Upper lobe of left lung (tissue), 6 donors: ENCODE measurements around the gene CLMN. TPM values are rescaled to one million over a fixed set of nuclear protein-coding genes. Genes with fewer than 3 reads are reported as not detected.

Experiments used
- ATAC-seq, 2 donors: fragments of 200-7000 bp; cut with Tn5 transposase; one replicate each; pipeline ENCODE4 v1.9.1; 2022; ENCODE audit warnings: mild to moderate bottlenecking in 2 of 2, moderate library complexity in 2 of 2; ENCODE audit not compliant: low FRiP score in 2 of 2
- DNase-seq, 2 donors: peaks; one replicate each; pipeline ENCODE4 v3.0.0-alpha.2; 2019 to 2020
- H3K27ac ChIP-seq, 4 donors: fragments of 200-600 bp; sonication (generic); one replicate each; pipeline ENCODE4 v1.5.1; 2016 to 2019
- H3K27me3 ChIP-seq, 4 donors: fragments of 200-600 bp; sonication (generic); one replicate each; pipeline ENCODE4 v1.5.1; 2017 to 2019
- H3K36me3 ChIP-seq, 4 donors: fragments of 200-600 bp; sonication (generic); one replicate each; pipeline ENCODE4 v1.5.1; 2016 to 2019
- H3K4me1 ChIP-seq, 4 donors: fragments of 200-600 bp; sonication (generic); one replicate each; pipeline ENCODE4 v1.5.1; 2018 to 2019
- H3K4me3 ChIP-seq, 4 donors: fragments of 200-600 bp; sonication (generic); one replicate each; pipeline ENCODE4 v1.5.1; 2017 to 2019; ENCODE audit warnings: mild to moderate bottlenecking in 2 of 4, moderate library complexity in 1 of 4
- H3K9me3 ChIP-seq, 4 donors: fragments of 200-600 bp; sonication (generic); one replicate each; pipeline ENCODE4 v1.5.1; 2018 to 2019
- CTCF ChIP-seq, 6 experiments: fragments of 450-650 bp in 4 of 6; fragments of 200-600 bp in 2 of 6; sonication (generic) in 2 of 6; IDR thresholded peaks; one replicate each; pipeline ENCODE4 v1.5.1; 2016 to 2019; ENCODE audit warnings: antibody characterized with exemption in 6 of 6
- EP300 ChIP-seq, 4 donors: sonication (generic); formaldehyde crosslinking; IDR thresholded peaks; one replicate each; pipeline ENCODE4 v1.5.1; 2017; ENCODE audit warnings: antibody characterized with exemption in 4 of 4, control low read depth in 2 of 4
- POLR2A ChIP-seq, 4 donors: fragments of 450-650 bp; IDR thresholded peaks; one replicate each; pipeline ENCODE4 v1.5.1; 2016 to 2017; ENCODE audit warnings: antibody characterized with exemption in 4 of 4, mild to moderate bottlenecking in 2 of 4
- POLR2AphosphoS5 ChIP-seq, 2 donors: sonication (generic); formaldehyde crosslinking; IDR thresholded peaks; one replicate each; pipeline ENCODE4 v1.5.1; 2017; ENCODE audit warnings: antibody characterized with exemption in 2 of 2
- WGBS, 2 donors: methylation state at CpG; one replicate each; pipeline ENCODE4 v1.1.5; 2017 to 2018; 5-methylcytosine and 5-hydroxymethylcytosine counted together
- small RNA-seq, 4 donors: library from RNA; depleted of rRNA; stranded (forward); fragments of <200 nt; gene quantifications; one replicate each; pipeline ENCODE3, GENCODE V24; 2016
- total RNA-seq, 6 donors: library from RNA; depleted of rRNA in 4 of 6; stranded (reverse); fragments of >200 nt in 4 of 6; gene quantifications; one replicate each; pipeline versions ENCODE4 v1.1.0 to v1.2.1, GENCODE V29; 2016 to 2021
- donor health status: DM: no; HTN: no; CAD: no; lungs with moderate emphysema.
- donor health status: DM: no; HTN: yes; CAD: no; lungs with severe emphysema.

The CLMN gene
- total RNA-seq, 6 donors from 2014 or later, result 9.7 to 35.5 (median 18.8) TPM

GRCh38 chr14:95133282-95133681, 186.4 kb downstream of the CLMN start:
- no peak for DNase-seq
- no peaks in the 10 kb centered on the region for H3K9me3 ChIP-seq
- H3K36me3 ChIP-seq, result peaks cover 6 to 39% (median 14%) of the 10 kb centered on the region in 4 donors
- no peaks in the 10 kb centered on the region for H3K27me3 ChIP-seq
- peaks cover 11 to 37% (median 26%) of the 10 kb centered on the region in 4 donors for H3K4me1 ChIP-seq
- H3K4me3 ChIP-seq, result no peak overlapping the region
- no peak for ATAC-seq
- TF ChIP-seq POLR2A (IDR thresholded peaks at IDR 0.05) (no peak), EP300 (IDR thresholded peaks at IDR 0.05) (no peak), CTCF (IDR thresholded peaks at IDR 0.05) (no peak), POLR2AphosphoS5 (IDR thresholded peaks at IDR 0.05) (no peak)
- H3K27ac ChIP-seq, result no peak overlapping the region
- WGBS, 2 donors, result 93 to 99% methylated on average over 2 of the region's 2 CpGs

GRCh38 chr14:95132760-95133159, 186.9 kb downstream of the CLMN start:
- H3K4me1 ChIP-seq, result peaks cover 10 to 37% (median 23%) of the 10 kb centered on the region in 4 donors
- H3K9me3 ChIP-seq, result no peaks in the 10 kb centered on the region
- peaks cover 6 to 39% (median 14%) of the 10 kb centered on the region in 4 donors for H3K36me3 ChIP-seq
- DNase-seq, result no peak
- no peak for ATAC-seq
- WGBS, 2 donors, result 88 to 93% methylated on average over 5 of the region's 5 CpGs
- no peaks in the 10 kb centered on the region for H3K27me3 ChIP-seq
- TF ChIP-seq CTCF (IDR thresholded peaks at IDR 0.05) (no peak), POLR2AphosphoS5 (IDR thresholded peaks at IDR 0.05) (no peak), EP300 (IDR thresholded peaks at IDR 0.05) (no peak), POLR2A (IDR thresholded peaks at IDR 0.05) (no peak)
- H3K27ac ChIP-seq, result no peak overlapping the region
- H3K4me3 ChIP-seq, result no peak overlapping the region

Small RNAs within 50 kb of the gene (small RNA-seq; reads per million reads assigned to genes)
- 0 to 0.11 (median 0) reads per million in 4 donors for gene MIR3173

Other genes starting within 250 kb of the CLMN start
- gene DICER1, start 162.4 kb downstream of the CLMN start, total RNA-seq, result 100 to 1,000 TPM in 1 of 6 donors, 10 to 100 TPM in 5; 57.7 to 106 (median 75.1) TPM
- gene SYNE3, start 196.7 kb upstream of the CLMN start, total RNA-seq, result 10 to 100 TPM; 15.6 to 38.8 (median 19.0) TPM
- 10 to 100 TPM; 12.6 to 34.8 (median 25.0) TPM for gene GLRX5, start 215.1 kb upstream of the CLMN start, total RNA-seq